Ramos (cell line): Measurements from ENCODE around the gene CCDC102B.
"Not testable (repeated sequence)": the region's sequence is repeated elsewhere in the genome, so short reads cannot be mapped to it uniquely, and the experiment has no call there.

ENCODE experiments used
- in situ Hi-C: fragments of 300-500 bp; cut with MboI; formaldehyde crosslinking; loops from one replicate; pipeline ENCODE4 v1.14.3; 2022; ENCODE audit warnings: low sequenced_read_pairs; ENCODE audit not compliant: unreplicated experiment

Gene CCDC102B

GRCh38 chr18:68797871-68798270 is at the start of gene CCDC102B:
Gene CCDC102B, plus strand, starts transcription at chr18:68798080. Its CDS starts 38,684 bp downstream, at chr18:68836764.
- in situ Hi-C loops: no loop called here

GRCh38 chr18:68757126-68757525 is 40.8 kb upstream of the CCDC102B start:
- in situ Hi-C loops: no loop called here

DNA sequence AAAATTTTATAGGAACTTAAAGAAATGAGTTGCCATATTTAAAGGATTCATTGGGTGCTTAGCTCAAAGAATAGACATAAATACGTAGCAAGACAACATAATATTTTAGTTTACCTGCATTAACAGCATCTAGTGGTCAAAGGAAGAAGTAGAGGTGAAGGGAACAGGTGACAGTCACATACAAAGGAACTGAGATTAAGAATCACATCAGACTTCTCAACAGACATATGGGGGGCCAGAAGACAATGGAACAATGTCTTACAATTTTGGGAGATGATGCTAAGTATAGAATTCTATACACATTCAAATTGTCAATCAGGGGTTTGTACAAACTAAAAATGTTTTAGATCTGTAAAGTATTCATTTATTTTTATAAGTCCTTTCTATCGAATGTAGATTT is 38.6 kb upstream of the CCDC102B start:
- in situ Hi-C loops: no loop called here

GRCh38 chr18:68763083-68763482 is 34.8 kb upstream of the CCDC102B start:
- in situ Hi-C loops: no loop called here

DNA sequence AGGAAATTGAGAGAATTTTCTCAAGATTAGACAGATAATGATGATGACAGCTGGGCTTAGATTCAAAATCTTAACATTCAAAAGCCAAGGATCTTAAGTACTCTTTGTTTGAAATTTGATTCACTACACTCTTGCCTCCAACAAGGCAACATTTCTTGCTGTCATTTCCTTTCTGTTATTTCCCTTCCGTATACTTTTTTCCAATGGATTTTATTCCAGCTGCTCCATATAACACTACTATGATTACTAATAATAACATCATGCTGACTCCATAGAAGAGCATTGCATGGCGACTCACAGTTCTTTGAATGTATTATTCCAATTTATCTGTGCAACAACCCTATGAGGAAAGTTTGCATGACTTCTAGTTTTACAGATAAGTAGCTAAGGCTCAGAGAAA is 33.9 kb upstream of the CCDC102B start:
- in situ Hi-C loops: no loop called here

- in situ Hi-C loops: no loop called here
Measured at GRCh38 chr18:68766433-68766832, 31.4 kb upstream of the CCDC102B start.

GRCh38 chr18:68769461-68769860 is 28.4 kb upstream of the CCDC102B start:
- in situ Hi-C loops: no loop called here

DNA sequence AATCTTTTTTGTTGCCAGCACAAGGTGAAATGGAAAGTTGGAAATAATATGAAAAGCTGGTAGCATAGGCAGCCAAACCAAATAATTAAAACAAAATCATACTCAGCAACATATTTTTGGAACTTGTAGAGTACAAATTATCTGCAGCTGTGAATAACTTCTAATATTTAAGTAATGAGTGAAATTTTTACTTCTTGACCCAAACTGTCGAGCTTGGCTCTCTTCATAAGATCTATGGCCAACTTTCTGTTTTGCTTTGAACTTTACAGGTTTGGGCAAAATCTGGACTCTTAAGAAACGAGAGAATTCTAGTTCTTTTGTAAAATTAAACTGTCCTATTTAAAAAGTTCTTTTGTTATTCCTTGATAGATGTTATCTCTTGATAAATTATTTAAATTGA is 25.6 kb upstream of the CCDC102B start:
- in situ Hi-C loops: no loop called here

- in situ Hi-C loops: no loop called here
Measured at GRCh38 chr18:68778280-68778886, 19.5 kb upstream of the CCDC102B start.

DNA sequence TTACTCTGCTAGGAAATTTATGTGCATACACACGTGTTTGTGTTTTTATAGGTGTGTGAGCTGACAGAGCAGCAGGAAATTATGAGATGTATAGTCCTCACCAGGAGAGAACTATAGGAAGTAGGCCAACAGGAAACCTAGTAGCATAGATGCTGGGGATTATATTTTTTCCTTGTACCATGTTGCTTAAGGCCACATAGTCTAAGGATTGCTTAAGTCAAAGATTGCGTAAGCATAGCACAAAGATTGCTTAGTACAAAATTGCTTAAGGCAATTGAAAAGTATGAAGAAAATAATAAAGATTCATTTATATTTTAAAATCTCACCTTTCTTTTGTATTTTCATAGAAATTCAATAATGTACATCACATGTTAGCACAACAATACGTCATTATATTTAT is 18.7 kb upstream of the CCDC102B start:
- in situ Hi-C loops: no loop called here

GRCh38 chr18:68780802-68781635 is 16.9 kb upstream of the CCDC102B start:
- in situ Hi-C loops: no loop called here

- in situ Hi-C loops: no loop called here
Measured at GRCh38 chr18:68783506-68783905, 14.4 kb upstream of the CCDC102B start.

DNA sequence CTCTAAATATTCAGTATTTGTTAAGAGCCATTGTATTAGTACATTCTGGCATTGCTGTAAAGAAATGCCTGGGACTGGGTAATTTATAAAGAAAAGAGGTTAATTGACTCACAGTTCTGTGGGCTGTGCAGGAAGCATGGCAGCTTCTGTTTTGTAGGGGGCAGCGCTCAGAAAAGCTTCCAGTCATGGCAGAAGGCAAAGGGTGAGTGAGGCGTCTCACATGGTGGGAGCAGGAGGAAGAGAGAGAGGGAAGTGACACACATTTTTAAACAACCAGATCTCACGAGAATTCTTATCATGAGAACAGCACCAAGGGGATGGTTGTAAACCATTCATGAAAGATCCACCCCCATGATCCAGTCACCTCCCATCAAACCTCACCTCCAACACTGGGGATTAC is 13.8 kb upstream of the CCDC102B start:
- in situ Hi-C loops: no loop called here

DNA sequence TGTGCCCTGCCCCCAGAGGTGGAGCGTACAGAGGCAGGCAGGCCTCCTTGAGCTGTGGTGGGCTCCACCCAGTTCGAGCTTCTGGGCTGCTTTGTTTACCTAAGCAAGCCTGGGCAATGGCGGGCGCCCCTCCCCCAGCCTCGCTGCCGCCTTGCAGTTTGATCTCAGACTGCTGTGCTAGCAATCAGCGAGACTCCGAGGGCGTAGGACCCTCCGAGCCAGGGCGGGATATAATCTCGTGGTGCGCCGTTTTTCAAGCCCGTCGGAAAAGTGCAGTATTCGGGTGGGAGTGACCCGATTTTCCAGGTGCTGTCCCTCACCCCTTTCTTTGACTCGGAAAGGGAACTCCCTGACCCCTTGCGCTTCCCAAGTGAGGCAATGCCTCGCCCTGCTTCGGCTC is 7.6 kb upstream of the CCDC102B start:
- in situ Hi-C loops: not testable (repeated sequence)

GRCh38 chr18:68791801-68792200 is 6.1 kb upstream of the CCDC102B start:
- in situ Hi-C loops: no loop called here

DNA sequence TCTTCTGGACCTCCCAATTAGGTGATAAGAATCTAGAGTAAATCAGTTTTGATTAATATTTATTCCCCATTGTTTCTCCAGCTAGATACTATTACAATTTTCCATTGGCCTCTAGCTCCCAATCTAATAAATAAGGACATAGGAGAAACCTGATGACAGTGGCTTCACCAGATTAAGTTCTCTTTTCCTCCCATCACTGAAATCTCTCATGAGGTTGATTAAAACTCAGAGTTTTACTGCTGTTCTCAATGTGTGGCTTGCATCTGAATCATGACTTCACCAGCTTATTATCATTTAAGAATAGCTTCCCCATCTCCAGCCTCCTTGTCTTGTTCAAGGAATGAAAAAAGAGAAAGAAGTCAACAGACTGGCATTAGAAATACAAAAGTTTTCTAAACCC is 3.9 kb upstream of the CCDC102B start:
- in situ Hi-C loops: no loop called here

DNA sequence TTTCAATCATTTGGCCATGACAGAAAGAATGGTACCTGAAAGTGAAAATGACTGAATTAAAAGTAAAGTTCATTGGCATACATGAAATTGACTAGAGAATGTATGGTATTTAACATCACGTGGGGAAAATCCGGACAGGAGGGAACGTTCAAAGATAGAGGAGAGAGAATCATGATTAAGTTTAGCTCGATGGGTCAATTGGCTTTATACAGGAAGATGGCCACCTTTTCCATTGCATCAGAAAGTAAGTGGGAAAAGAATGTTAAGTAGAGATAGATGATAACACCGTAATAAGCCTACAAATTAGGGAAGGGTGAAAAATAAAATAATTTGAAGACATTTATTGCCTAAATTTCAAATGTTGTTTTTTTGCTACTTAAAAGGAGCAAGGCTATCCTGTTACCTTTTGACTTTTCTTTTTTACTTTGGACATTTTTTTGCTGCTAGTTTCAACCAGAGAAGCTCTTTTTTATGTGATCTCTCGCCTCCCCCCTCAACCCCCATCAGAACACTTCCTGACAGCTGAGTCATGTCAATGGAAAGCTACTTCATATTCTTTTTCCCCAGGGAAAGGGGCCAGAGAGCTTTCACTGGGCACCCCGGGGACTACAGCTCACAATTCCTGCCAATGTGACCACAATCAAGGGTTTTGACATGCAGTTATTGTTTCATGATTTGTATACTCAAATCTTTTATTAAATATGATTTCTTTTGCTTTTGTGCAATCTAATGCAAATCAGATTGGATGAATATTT is 767 bp upstream of the CCDC102B start:
- in situ Hi-C loops: no loop called here

DNA sequence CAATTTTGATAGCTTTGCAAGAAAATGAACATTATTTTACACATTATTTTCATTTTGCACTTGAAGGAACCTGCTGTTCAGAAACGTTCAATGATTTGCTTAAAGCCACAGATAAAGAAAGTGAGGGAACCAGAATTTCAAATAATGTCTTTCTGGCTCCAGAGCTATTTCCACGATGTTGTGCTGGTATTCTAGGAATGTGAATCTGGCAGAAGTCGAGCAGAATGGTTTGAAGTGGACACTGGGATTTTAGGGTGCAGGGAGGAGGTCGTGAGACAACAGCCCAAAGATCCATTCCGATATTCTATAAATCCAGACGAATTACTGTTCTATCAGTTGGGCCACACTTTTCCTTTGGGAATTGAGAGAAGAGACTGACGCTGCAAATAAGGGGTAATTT is 2.2 kb downstream of the CCDC102B start:
- in situ Hi-C loops: no loop called here

DNA sequence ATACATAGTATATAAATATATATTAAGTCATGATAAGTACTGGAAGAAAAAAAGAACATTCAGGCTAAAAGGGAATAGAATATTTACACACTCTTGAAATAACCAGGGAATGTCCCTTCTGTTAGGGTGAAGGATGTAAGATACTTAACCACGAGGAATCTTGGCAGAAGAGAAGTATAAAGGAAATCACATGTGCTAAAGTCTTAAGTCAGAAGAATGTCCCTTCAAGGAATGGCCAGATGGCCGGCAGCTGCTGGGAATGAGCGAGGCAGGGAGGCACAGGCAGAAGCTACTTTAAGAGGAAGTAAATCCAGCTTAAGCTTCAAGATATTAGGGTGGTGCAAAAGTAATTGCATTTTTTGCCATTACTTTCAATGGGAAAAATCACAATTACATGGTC is 5.5 kb downstream of the CCDC102B start:
- in situ Hi-C loops: no loop called here

- in situ Hi-C loops: no loop called here
Measured at GRCh38 chr18:68817584-68817983, 19.7 kb downstream of the CCDC102B start.

- in situ Hi-C loops: no loop called here
Measured at GRCh38 chr18:68818584-68818983, 20.7 kb downstream of the CCDC102B start.
